Measurements from ENCODE around the gene TTYH1. TPM values are rescaled to one million over a fixed set of nuclear protein-coding genes. Genes with fewer than 3 reads are reported as not detected.

Gene TTYH1
- polyA plus RNA-seq, 2 of the 4 experiments (the other 2 are of a cell fraction) = 0.15 to 0.31 TPM

DNA sequence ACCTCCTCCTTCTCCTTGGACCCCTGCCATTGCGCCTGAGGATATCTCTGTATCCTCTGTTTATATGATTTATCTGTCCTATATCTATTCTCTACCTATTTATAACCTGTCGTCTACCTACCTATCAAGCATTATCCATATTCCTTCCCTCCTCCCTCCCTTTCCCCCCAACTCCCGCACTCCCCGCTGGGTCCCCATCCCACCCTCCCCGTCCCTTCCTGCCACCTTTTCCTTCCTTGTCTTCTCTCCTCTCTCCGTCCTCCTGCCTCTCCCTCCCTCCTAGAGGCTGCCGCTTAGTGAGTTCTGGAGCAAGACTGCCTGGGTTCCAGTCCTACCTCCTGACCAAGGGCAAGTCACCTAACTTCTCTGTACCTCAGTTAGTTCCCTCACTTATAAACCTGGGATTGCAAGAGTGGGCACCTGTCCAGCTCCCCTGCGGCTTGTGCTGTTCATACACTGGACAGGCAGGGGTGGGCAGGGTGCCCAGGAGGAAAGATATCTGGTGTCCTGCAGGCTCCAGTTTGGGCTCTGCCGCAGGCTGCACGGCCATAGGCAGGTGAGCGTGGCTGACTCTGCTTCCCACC lies 16.1 kb downstream of the TTYH1 start:
- Histone ChIP-seq H3K4me3 (peak overlapping the region; percentile 43), H3K27ac (no peak overlapping the region), H3K4me2 (peak overlapping the region; percentile 98), H3K9me3 (no peaks in the 10 kb centered on the region), H3K4me1 (peaks cover 24% of the 10 kb centered on the region)
- POLR2A ChIA-PET = interaction anchor here (0.9 to 2.2 kb wide), 5 partner anchors 7 to 242 kb away, joined by 3 to 11 read pairs (median 3); partner anchors contain the start of genes LENG8 and MBOAT7
- CTCF ChIA-PET = interaction anchor here (0.6 to 4.5 kb wide), 6 partner anchors 8 to 258 kb away, joined by 3 to 39 read pairs (median 4); partner anchors contain the start of gene LENG8
- TF ChIP-seq GATA3 (IDR thresholded peaks at IDR 0.05; ENCODE audit: borderline replicate concordance) = no peak
- TF ChIP-seq, protein P1, sequence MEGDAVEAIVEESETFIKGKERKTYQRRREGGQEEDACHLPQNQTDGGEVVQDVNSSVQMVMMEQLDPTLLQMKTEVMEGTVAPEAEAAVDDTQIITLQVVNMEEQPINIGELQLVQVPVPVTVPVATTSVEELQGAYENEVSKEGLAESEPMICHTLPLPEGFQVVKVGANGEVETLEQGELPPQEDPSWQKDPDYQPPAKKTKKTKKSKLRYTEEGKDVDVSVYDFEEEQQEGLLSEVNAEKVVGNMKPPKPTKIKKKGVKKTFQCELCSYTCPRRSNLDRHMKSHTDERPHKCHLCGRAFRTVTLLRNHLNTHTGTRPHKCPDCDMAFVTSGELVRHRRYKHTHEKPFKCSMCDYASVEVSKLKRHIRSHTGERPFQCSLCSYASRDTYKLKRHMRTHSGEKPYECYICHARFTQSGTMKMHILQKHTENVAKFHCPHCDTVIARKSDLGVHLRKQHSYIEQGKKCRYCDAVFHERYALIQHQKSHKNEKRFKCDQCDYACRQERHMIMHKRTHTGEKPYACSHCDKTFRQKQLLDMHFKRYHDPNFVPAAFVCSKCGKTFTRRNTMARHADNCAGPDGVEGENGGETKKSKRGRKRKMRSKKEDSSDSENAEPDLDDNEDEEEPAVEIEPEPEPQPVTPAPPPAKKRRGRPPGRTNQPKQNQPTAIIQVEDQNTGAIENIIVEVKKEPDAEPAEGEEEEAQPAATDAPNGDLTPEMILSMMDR (IDR thresholded peaks at IDR 0.05) = no peak; the same call in 2 of the 3 replicates
- TF ChIP-seq SMC3 (IDR thresholded peaks at IDR 0.05) = no peak
- no peak for TF ChIP-seq RNF2 (IDR thresholded peaks at IDR 0.05; ENCODE audit: borderline replicate concordance, low read depth)
- no peak for TF ChIP-seq RCOR1 (IDR thresholded peaks at IDR 0.05; ENCODE audit: low read depth, low read length)
- no peak for TF ChIP-seq TP53 (CRISPR knock-in tag; IDR thresholded peaks at IDR 0.05)
- no peak for TF ChIP-seq MAFK (IDR thresholded peaks at IDR 0.05; ENCODE audit: partially characterized antibody)
- TF ChIP-seq, protein P2, sequence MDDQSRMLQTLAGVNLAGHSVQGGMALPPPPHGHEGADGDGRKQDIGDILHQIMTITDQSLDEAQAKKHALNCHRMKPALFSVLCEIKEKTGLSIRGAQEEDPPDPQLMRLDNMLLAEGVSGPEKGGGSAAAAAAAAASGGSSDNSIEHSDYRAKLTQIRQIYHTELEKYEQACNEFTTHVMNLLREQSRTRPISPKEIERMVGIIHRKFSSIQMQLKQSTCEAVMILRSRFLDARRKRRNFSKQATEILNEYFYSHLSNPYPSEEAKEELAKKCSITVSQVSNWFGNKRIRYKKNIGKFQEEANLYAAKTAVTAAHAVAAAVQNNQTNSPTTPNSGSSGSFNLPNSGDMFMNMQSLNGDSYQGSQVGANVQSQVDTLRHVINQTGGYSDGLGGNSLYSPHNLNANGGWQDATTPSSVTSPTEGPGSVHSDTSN (IDR thresholded peaks at IDR 0.05) = no peak
- no peak for TF ChIP-seq NFE2L2 (conservative IDR thresholded peaks at IDR 0.05; ENCODE audit: low read length)
- TF ChIP-seq ESRRA (IDR thresholded peaks at IDR 0.05; ENCODE audit: borderline replicate concordance, low read length) = no peak
- no peak for FAIRE-seq
- DNase-seq (ENCODE audit: low read depth in 1 of 2, low spot score in 1 of 2) = peak in 1 of 2 experiments; percentile 41
- WGBS (ENCODE audit: missing lambda C conversion rate) = 33% methylated on average over 8 of the region's 11 CpGs
- peak; percentile 8 to 22; a peak in 3 of 6 replicates for ATAC-seq

DNA sequence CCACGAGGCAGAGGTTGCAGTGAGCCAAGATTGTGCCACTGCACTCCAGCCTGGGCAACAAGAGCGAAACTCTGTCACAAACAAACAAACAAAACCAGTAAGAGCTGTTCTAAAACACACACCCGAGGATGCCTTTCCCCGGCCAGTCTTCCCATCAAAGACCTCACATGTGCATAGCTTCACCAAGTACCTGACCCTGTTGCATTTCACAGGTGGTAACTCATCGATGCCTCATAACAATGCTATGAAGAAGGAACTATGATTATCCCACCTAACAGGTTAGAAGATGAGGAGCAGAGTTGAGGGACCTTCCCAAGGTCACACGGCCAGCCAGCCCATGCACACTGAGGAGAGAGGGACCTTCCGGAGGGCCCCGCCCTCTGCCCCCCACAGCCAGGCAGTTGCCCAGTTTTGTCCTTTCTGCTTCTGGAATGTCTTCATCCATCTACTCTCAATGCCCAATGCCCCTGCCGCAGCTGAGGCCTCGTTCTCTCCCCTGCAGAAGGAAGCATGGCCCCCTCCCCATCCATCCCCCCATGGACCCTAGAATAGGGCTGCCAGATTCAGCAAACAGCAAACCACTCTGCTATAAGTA lies 17.0 kb downstream of the TTYH1 start:
- no peak overlapping the region; the same call in 2 of the 3 replicates for H3K4me2 ChIP-seq
- TF ChIP-seq GATA3 (IDR thresholded peaks at IDR 0.05; ENCODE audit: borderline replicate concordance) (no peak), FOXS1 (CRISPR knock-in tag; IDR thresholded peaks at IDR 0.05) (no peak), ZC3H11A (IDR thresholded peaks at IDR 0.05) (no peak), RARB (CRISPR knock-in tag; IDR thresholded peaks at IDR 0.05) (no peak), HOXB13 (CRISPR knock-in tag; IDR thresholded peaks at IDR 0.05; ENCODE audit: low read depth) (no peak), HDAC2 (IDR thresholded peaks at IDR 0.05) (no peak), RFX5 (IDR thresholded peaks at IDR 0.05) (no peak), RCOR1 (IDR thresholded peaks at IDR 0.05; ENCODE audit: low read depth, low read length) (no peak), CEBPB (IDR thresholded peaks at IDR 0.05) (no peak), BHLHE40 (IDR thresholded peaks at IDR 0.05; ENCODE audit: low read depth, low read length) (no peak), NPAS2 (CRISPR knock-in tag; IDR thresholded peaks at IDR 0.05; ENCODE audit: borderline replicate concordance) (no peak), FOSL2 (IDR thresholded peaks at IDR 0.05) (no peak), FOSL2 (CRISPR knock-in tag; IDR thresholded peaks at IDR 0.05) (no peak), CBX8 (IDR thresholded peaks at IDR 0.05) (no peak), RAD21 (conservative IDR thresholded peaks at IDR 0.05 in 1 of 2, IDR thresholded peaks at IDR 0.05 in 1 of 2) (no peak), HOXB5 (CRISPR knock-in tag; IDR thresholded peaks at IDR 0.05) (no peak), ESRRA (IDR thresholded peaks at IDR 0.05; ENCODE audit: borderline replicate concordance, low read length) (no peak), POLR2A (IDR thresholded peaks at IDR 0.05; ENCODE audit: low read length) (no peak), RNF2 (IDR thresholded peaks at IDR 0.05; ENCODE audit: borderline replicate concordance, low read depth) (no peak)
- TF ChIP-seq, protein P3, sequence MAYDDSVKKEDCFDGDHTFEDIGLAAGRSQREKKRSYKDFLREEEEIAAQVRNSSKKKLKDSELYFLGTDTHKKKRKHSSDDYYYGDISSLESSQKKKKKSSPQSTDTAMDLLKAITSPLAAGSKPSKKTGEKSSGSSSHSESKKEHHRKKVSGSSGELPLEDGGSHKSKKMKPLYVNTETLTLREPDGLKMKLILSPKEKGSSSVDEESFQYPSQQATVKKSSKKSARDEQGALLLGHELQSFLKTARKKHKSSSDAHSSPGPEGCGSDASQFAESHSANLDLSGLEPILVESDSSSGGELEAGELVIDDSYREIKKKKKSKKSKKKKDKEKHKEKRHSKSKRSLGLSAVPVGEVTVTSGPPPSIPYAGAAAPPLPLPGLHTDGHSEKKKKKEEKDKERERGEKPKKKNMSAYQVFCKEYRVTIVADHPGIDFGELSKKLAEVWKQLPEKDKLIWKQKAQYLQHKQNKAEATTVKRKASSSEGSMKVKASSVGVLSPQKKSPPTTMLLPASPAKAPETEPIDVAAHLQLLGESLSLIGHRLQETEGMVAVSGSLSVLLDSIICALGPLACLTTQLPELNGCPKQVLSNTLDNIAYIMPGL (CRISPR knock-in tag; IDR thresholded peaks at IDR 0.05; ENCODE audit: borderline replicate concordance) = no peak
- ChIA-PET CTCF (interaction anchor here (0.6 to 1.4 kb wide), 3 partner anchors 16 to 259 kb away, joined by 3 to 5 read pairs (median 3); partner anchors contain the start of gene LENG8), POLR2A (interaction anchor here (0.9 to 2.2 kb wide), 2 partner anchors 11 to 16 kb away, joined by 3 to 11 read pairs; partner anchors contain the start of gene LENG8)
- H3K27ac ChIP-seq = no peak overlapping the region
- H3K4me3 ChIP-seq = no peak overlapping the region
- no peak for DNase-seq (ENCODE audit: low read depth in 1 of 2, low spot score in 1 of 2)
- no peaks in the 10 kb centered on the region for H3K9me3 ChIP-seq
- no peak for ATAC-seq
- WGBS (ENCODE audit: missing lambda C conversion rate) = 69% methylated on average over 10 of the region's 10 CpGs
- peaks cover 24% of the 10 kb centered on the region for H3K4me1 ChIP-seq
- FAIRE-seq = no peak
